ENCODE measurements around the gene EIF2AK2. TPM values are rescaled to one million over a fixed set of nuclear protein-coding genes. Genes with fewer than 3 reads are reported as not detected.

The EIF2AK2 gene
- total RNA-seq, 1 donor from 2014 or later, result 29.4 TPM

DNA sequence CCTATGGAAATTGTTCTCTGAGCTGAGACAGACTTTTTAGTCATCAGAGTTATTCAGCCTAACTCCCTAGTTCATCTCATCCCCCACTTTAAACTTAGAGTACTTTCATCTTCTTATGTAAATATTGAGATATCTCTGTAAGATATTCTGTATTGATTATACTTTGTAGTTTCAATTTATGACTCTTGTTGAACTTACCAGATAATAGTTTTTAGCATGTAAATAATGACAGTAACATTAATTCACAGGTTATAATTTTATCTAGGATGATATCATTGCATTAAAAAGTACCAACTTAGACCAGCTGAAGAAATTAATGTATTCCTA, 14.8 kb upstream of the EIF2AK2 start:
- no peak for DNase-seq (ENCODE audit: low read depth, low spot score)

DNA sequence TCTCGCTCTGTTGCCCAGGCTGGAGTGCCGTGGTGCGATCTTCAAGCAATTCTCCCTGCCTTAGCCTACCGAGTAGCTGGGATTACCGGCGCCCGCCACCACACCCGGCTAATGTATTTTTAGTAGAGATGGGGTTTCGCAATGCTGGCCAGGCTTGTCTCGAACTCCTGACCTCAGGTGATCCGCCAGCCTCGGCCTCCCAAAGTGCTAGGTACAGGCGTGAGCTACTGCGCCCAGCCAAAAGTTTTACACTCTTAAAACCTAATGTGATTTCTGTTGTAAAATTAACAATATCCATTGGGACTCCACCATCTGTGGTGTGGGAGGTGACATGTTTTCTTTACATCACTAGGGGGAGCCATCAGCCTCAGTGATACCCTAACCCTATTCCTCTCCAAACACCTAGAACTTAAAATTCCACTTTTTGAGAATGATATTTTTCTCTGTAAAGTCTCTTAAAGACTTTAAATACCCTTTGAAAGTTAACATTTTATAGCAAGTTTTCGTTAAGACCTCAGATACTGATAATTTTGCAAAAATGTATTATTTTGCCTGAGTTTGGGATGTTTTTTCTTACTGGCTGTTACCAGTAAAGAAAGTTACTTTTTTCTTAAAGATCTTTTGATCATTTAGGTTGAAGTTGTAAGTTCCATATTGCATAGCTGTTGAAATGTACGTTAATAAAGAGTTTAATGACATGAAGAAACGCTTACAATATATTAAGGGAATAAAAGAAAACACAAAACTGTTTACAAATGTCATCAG, 11.6 kb upstream of the EIF2AK2 start:
- no peak for DNase-seq (ENCODE audit: low read depth, low spot score)

DNA sequence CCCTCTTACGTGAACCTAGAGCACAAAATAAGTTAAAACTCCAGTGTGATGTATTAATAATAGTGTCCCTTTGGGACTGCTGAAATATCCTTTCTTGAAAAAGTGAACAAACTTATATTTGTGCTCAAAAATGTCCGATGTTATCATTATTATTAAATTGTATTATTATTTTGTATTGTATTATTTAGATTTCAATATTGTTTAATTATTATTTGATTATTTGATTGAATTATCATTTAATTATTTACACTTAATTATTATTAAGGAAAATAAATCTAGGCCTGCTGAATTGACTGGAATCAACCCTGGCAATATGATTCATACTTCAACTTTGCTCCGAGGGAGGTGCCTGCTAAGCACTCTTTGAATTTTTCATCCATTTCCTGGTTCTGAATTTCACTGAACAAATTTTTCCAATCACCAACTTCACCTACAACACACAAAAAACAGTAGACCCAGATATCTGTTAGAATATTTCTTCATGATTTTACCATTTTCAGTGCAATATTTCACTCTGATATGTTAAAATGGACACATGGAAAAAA, 10.9 kb upstream of the EIF2AK2 start:
- no peak for DNase-seq (ENCODE audit: low read depth, low spot score)

DNA sequence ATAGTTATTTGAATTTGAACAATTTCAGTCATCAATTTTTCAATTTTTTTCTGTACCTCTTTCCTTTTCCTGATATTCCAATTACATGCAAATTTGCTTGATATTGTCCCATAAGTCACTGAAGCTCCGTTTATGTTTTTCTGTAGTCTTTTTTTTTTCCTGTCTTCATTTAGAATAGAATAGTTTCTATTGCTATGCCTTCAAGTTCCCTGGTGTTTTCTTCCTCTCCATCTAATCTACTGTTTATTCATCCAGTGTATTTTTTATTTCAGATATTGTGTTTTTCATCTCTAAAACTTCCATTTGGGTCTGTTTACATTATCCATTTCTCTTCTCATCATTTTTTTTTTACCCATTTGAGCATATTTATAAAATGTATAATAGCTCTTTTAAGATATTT, 8.0 kb upstream of the EIF2AK2 start:
- no peak for DNase-seq (ENCODE audit: low read depth, low spot score)

DNA sequence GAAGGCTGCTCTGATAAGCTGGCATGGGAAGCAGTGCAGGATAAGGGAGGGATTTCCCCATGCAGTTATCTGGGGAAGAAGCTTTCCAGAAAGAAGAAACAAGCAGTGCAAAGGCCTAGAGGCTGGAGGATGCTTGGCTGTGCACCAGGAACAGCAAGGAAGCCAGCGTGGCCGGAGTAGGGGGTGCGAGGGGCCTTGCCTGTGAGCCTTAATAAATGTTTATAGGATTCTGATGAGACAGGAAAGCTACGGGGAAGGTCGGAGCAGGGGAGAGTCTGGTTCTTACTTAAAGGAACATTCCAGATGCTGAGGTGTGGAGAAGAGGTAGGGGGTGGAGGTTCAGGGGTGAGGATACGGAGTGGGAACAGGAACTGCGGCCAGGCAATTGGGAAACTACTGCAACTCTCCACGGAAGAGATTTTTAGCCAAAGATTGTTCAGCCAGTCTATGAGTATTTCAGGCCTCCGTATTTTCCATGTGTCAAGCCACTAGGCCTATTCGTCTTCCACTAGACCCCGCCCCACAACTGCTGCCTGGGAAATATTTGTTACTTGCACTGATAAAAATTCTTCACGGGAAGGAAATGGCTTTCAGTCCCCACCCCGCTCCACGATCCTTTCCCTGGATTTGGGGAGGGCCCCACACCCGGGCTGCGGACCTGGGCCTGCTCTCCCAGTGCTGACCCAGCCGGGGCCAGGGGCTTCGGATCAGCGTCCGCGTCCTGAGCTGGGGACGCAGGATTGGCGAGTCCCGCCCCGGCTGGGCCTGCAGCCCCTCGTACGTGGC, 516 bp downstream of the EIF2AK2 start:
- DNase-seq (ENCODE audit: low read depth, low spot score), result no peak

DNA sequence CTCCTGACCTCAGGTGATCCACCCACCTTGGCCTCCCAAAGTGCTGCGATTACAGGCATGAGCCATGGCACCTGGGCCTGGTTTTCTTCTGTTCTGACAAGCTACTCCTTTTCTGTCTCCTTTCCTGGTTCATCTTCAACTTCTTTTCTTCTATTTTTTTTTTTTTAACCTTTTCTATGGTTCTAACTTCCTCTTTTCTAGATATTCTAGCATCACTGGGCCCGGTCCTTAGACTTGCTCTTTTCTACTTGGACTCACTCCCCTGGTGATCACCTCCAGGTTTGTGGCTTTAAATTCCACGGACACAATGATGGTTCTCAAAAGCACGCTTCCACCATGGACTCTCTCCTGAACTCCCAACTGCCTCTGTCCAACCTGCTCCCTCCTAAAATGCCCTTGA, 2.0 kb downstream of the EIF2AK2 start:
- DNase-seq (ENCODE audit: low read depth, low spot score), result no peak

DNA sequence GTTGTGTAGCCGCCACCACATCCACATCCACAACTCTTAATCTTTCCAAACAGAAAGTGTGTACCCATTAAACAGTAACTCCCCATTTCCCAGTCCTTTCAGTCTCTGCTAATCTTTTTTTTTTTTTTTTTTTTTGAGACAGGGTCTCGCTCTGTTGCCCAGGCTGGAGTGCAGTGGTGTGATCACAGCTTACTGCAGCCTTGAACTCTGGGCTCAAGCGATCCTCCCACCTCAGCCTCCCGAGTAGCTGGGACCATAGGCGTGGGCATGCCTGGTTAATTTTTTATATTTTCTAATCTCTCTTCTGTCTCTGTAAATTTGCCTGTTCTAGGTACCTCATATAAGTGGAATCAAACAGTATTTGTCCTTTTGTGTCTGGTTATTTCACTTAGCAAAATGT, 3.6 kb downstream of the EIF2AK2 start:
- no peak for DNase-seq (ENCODE audit: low read depth, low spot score)

DNA sequence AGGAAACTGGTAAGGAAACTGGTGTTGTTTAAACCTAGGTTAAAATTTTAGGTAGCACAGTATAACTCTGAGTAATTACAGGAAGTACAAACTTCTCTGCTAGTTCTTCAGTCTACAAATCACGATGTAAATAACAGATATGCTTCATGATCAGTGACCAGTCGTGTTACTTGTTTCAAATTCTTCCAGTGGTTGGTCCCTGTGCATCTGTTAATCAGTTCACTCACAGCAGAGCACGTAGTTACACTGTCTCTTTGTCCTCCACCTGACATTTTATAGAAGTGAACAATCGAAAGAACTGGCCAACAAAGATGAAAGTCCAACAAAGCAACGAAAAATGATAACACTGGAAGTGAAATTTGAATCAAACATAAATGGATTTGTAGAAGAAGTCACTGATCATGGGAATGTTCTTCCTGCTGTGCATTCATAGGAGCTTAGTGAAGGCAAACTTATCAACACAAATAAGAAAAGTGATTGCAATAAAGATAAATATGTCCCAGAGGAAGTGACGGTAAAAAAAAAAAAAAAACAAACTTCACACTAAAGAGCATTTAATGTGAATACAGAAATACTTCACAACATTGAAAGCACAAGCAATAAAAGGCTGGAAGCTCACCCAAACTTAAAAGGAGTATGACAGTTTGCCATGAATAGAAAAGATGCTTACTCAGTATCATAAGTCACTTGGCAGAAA, 7.0 kb downstream of the EIF2AK2 start:
- DNase-seq (ENCODE audit: low read depth, low spot score), result no peak

DNA sequence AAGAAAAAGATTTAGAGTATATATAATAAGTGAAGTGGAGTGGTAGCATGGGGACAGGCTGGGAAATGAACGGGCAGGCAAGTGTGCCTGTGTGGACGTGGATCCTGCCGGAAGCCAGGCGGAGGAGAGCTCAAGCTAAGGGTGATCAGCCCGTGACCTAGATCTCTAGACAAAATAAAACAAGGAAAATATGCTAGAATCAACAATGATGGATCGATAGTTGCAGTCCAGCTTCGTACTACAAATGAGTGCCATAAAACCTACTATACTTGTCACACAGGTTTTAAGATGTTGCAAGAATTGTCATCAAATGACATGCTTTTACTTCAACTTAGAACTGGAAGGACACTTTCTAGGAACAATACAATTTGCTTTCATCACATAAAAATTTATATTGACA, 8.5 kb downstream of the EIF2AK2 start:
- no peak for DNase-seq (ENCODE audit: low read depth, low spot score)

DNA sequence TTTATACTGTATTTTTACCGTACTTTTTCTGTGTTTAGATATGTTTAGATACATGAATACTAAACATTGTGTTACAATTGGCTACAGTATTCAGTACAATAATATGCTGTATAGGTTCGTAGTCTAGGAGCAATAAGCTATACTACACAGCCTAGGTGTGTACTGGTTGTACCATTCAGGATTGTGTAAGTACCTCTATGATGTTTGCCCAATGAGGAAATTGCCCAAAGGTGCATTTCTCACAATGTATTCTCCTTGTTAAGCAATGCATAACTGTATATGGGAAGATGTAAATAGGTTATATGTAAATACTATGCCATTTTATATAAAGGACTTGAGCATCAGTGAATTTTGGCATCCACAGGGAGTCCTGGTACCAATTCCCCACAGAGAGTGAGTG, 10.7 kb downstream of the EIF2AK2 start:
- DNase-seq (ENCODE audit: low read depth, low spot score), result no peak

DNA sequence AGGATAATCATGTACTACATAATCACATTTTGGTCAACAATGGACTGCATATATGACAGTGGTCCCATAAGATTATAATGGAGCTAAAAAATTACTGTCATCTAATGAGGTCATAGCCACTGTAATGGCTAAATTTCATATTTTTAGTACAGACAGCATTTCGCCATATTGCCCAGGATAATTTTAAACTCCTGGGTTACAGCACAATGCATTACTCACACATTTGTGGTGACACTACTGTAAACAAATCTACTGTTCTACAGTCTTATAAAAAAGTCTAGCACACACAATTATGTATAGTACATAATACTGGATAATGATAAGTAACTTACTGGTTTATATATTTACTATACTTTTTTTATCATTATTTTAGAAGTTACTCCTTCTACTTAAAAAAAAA, 12.8 kb downstream of the EIF2AK2 start:
- DNase-seq (ENCODE audit: low read depth, low spot score), result no peak

DNA sequence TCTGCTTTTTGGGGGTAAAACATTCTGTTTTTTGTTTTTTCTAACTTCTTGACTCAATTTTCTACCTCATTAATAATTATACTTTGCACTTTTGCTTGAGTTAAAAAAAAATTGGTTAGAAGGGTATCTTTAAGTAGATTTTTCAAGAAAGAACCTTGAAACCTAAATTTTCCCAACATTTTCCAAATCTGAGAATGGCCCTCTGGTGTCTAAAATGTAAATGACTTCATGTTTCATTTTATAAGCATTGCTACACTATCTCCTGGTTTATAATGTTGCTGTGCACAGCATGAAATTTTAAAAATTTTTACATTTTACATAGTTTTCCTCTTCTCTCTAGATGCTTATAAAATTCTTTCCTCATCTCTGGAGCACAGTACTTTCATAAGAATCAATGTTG, 14.2 kb downstream of the EIF2AK2 start:
- no peak for DNase-seq (ENCODE audit: low read depth, low spot score)

DNA sequence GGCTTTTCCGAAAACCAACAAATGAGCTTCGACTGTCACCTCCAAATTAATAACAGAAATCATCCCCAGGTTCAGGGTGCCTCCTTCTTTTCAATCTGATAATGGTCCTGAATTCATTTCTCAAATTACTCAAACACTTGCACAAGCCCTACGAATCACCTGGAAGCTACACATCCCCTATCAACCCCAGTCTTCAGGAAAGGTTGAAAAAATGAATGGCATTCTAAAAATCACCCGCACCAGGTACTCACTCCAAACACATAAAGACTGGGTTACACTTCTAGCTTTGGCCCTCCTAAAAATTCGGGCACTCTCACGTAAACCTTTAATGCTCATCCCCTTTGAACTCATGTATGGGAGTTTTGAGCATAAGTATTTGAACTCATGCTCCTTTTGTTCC, 23.9 kb downstream of the EIF2AK2 start:
- no peak for DNase-seq (ENCODE audit: low read depth, low spot score)

DNA sequence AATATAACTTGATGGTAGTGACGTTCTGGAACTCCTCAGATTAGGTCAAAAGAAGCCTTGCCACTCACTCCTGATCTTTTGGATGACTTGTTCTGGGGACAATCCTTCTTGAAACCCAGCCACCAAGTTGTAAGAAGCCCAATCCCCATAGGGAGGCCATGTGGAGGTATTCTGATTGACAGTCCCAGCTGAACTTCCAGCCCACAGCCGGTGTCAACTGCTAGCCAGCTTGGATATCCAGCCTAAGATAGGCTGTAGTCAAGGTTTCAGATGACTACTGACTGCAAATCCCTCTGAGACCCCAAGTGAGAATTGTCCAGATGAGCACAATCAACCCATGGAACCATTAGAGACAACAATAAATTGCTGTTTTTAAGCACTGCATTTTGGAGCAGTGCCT, 31.4 kb downstream of the EIF2AK2 start:
- no peak for DNase-seq (ENCODE audit: low read depth, low spot score)

DNA sequence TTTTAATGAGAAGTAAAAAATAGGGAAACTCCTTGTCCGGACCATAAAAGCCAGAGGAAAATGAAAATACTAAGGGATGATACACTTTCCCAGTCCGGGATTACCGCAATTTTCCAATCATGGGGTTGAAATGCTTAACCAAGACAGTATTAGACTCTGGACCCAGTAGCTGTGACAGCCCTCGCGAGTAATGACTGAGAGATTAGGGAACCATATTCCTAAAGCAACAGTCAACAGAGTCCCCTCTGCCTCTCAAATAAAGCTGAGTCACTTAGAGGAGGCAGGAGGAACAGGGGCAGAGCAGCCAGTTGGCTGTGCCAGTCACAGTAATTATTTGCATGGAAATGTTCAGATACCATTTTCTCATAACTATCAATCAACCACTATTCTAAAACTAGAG, 37.6 kb downstream of the EIF2AK2 start:
- DNase-seq (ENCODE audit: low read depth, low spot score), result no peak

DNA sequence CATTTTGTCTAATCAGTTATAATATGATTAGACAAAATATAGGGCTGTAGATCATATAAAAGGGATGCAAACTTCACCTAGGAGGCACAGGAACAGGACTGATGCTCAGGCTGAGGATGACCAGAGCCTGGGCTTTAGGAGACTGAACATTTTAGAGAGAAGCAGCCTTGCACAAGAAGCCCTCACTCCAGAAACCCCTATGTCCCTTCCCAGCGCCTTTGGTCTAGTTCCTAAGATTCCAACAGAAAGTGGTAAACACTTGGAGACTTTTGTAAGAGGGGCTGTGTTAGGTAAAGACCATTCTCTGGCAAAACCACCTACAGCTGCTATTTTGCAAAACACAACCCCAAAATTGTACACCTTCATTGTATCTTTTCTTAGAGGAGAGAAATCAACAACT, 39.2 kb downstream of the EIF2AK2 start:
- no peak for DNase-seq (ENCODE audit: low read depth, low spot score)

DNA sequence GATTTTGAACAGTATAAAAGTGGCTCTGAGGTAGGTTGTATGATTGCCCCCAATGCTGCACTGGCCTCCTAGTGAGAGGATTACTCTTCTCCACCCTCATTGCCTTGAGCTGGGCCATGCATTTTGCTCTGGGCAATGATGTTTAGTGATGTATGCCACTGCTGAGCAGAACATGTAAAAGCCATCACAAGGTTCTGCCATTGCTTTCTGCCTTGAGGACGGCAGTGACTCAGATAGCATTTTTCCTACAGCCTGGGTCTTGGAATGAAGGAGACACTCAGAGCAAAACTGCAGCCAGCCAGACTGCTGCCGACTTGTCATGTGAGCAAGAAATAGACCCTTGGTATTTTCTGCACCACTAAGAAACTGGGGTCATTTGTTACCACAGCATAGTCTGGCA, 44.8 kb downstream of the EIF2AK2 start:
- DNase-seq (ENCODE audit: low read depth, low spot score), result no peak

DNA sequence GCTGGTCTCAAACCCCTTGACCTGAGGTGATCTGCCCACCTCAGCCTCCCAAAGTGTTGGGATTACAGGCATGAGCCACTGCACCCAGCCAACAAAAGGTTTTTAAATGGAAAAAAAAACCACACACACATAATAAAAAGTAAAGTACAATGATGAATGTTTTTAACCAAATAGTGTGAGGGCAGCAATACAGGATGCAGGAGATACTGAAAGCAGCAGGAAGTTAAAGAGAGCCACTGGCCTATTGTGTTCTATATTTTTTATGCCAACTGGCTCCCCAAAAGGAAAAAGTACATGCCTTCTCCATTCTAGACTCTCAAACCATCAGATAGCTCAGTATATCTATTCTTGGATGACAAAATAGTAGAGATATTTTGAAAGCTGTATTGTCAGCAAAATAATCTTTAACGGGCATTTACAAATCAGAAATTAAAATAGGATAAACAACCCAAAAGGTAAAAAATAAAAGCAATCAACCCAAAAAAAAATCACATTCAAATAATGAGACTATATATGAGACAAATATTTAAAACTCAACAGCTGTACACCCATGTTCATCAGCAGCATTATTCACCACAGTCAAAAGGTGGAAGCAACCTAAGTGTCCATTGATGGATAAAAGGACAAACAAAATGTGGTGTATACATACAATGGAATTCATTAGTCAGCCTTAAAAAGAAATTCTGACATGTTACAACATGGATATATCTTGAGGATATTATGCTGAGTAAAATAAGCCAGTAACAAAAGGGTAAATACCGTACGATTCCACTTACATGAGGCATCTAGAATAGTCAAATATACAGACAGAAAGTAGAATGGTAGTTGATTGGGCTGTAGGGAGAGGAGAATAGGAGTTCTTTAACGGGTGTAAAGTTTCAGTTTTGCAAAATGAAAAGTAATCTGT, 46.2 kb downstream of the EIF2AK2 start:
- no peak for DNase-seq (ENCODE audit: low read depth, low spot score)

DNA sequence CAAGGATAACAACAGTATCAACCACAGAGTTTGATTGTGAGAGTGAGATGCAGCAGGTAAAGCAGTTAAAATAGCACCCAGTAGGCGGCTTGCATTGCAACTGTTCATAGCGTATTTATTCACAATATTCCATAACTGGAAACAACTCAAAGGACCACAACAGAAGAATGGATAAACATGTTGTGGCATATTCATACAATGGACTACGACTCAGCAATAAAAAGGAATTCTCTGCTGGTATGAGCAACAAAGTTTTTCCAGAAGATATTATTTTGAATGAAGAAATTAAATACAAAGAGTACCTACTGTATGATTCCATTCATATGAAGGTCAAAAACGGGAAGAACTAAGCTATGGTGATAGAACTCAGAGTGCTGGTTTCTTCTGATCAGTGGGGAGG, 47.3 kb downstream of the EIF2AK2 start:
- DNase-seq (ENCODE audit: low read depth, low spot score), result no peak

DNA sequence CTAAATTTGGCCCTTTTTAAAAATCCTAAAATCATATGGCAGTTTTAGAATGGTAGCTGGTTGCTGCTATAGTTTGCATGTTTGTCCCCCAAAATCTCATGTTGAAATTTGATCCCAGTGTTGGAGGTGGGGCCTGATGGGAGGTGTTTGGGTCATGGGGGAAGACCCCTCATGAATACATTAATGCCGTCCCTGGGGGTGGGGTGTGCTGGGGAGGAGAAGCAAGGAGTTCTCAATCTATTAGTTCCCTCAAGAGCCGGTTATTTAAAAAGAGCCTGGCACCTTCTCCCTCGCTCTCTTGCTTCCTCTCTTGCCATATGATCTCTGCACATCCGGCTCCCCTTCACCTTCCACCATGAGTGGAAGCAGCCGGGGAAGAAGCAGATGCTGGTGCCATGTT, 51.6 kb downstream of the EIF2AK2 start:
- no peak for DNase-seq (ENCODE audit: low read depth, low spot score)

DNA sequence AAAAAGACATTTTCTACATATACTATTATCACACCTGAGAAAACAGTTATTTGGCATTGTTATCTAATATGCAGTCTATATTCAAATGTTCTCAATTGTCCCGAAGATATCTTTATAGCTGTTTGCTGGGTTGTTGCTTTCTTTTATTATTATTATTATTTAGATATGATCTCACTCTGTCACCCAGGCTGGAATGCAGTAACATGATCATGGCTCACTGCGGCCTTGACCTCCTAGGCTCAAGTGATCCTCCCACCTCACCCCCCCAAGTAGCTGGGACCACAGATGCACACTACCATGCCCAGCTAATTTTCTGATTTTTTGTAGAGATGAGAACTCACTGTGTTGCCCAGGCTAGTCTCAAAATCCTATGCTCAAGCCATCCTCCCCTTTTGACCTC, 52.6 kb downstream of the EIF2AK2 start:
- DNase-seq (ENCODE audit: low read depth, low spot score), result no peak

All from pulmonary artery endothelial cell (primary cell).